H1 (cell line): Measurements from ENCODE around the gene AAR2. TPM values are rescaled to one million over a fixed set of nuclear protein-coding genes. Genes with fewer than 3 reads are reported as not detected.

Source experiments
- CTCF ChIA-PET: fragments of 300-600 bp; sonication (Branson Sonifier 250); formaldehyde crosslinking; loops from one replicate; lab custom pipeline; 2021; ENCODE audit not compliant: partially characterized antibody; lab: Charles Lee
- POLR2A ChIA-PET: fragments of 300-600 bp; sonication (Branson Sonifier 250); formaldehyde crosslinking; loops from one replicate; lab custom pipeline; 2021; ENCODE audit warnings: inconsistent platforms; ENCODE audit not compliant: partially characterized antibody; lab: Charles Lee
- DNase-seq, 2 experiments: peaks; one replicate each; pipeline versions ENCODE4 v3.0.0 to v3.0.0-alpha.2; 2010 to 2022; ENCODE audit warnings: low spot score in 2 of 2, low read depth in 1 of 2, mixed read lengths in 1 of 2
- FAIRE-seq: peaks from 2 replicates; lab custom pipeline; 2011; peaks lifted over from hg19 to GRCh38; lab: Jason Lieb, UNC
- H2AFZ ChIP-seq: 2 replicates; pipeline ENCODE4 v1.8.1; 2012; ENCODE audit warnings: low read length, inconsistent platforms
- H2AK5ac ChIP-seq: 2 replicates; pipeline ENCODE4 v1.6.1; 2013; ENCODE audit warnings: low read depth, low read length
- H2BK120ac ChIP-seq: replicated peaks from 2 replicates; pipeline ENCODE3; 2013; ENCODE audit warnings: low read depth, low read length, inconsistent platforms
- H2BK12ac ChIP-seq: 2 replicates; pipeline ENCODE4 v1.6.1; 2013; ENCODE audit warnings: low read depth, low read length
- H2BK15ac ChIP-seq: 2 replicates; pipeline ENCODE4 v1.6.1; 2013; ENCODE audit warnings: low read length
- H2BK20ac ChIP-seq: 2 replicates; pipeline ENCODE4 v1.6.1; 2013; ENCODE audit warnings: low read length
- H2BK5ac ChIP-seq: 2 replicates; pipeline ENCODE4 v1.6.1; 2013; ENCODE audit warnings: low read depth, low read length
- H3K14ac ChIP-seq: 2 replicates; pipeline ENCODE4 v1.6.1; 2013; ENCODE audit warnings: inconsistent platforms; ENCODE audit not compliant: insufficient read length
- H3K18ac ChIP-seq: 2 replicates; pipeline ENCODE4 v1.6.1; 2013; ENCODE audit warnings: low read length; ENCODE audit errors: extremely low read depth
- H3K23ac ChIP-seq: 2 replicates; pipeline ENCODE4 v1.6.1; 2013; ENCODE audit warnings: inconsistent platforms; ENCODE audit not compliant: insufficient read length
- H3K23me2 ChIP-seq: 2 replicates; pipeline ENCODE4 v1.6.1; 2013; ENCODE audit warnings: low read depth, low read length
- H3K27ac ChIP-seq: 2 replicates; pipeline ENCODE4 v1.6.1; 2011; ENCODE audit warnings: low read depth, low read length, inconsistent platforms
- H3K27me3 ChIP-seq, 4 experiments: replicated peaks in 1 of 4; 1 replicate in 1 of 4; 2 replicates in 3 of 4; pipeline versions ENCODE4 v1.6.1 to v1.8.1; 2011 to 2013; ENCODE audit warnings: low read length in 3 of 4, mild to moderate bottlenecking in 3 of 4, inconsistent platforms in 2 of 4, mixed read lengths in 2 of 4, moderate library complexity in 1 of 4; ENCODE audit not compliant: control insufficient read depth in 3 of 4, insufficient read depth in 3 of 4; ENCODE audit errors: extremely low read depth in 1 of 4
- H3K36me3 ChIP-seq, 4 experiments: 2 replicates each; pipeline versions ENCODE4 v1.6.1 to v1.8.1; 2011 to 2013; ENCODE audit warnings: mild to moderate bottlenecking in 4 of 4, low read length in 3 of 4, moderate library complexity in 2 of 4, control low read depth in 1 of 4, inconsistent platforms in 1 of 4; ENCODE audit not compliant: insufficient read depth in 4 of 4, control insufficient read depth in 2 of 4
- H3K4ac ChIP-seq: replicated peaks from 2 replicates; pipeline ENCODE3; 2013; ENCODE audit warnings: low read length, low read depth, mixed read lengths, inconsistent platforms; ENCODE audit not compliant: insufficient read length
- H3K4me1 ChIP-seq, 4 experiments: replicated peaks in 1 of 4; 1 replicate in 1 of 4; 2 replicates in 3 of 4; pipeline versions ENCODE4 v1.6.1 to v1.8.1; 2011 to 2013; ENCODE audit warnings: low read length in 3 of 4, inconsistent platforms in 2 of 4, mixed read lengths in 1 of 4; ENCODE audit not compliant: insufficient read depth in 4 of 4, control insufficient read depth in 3 of 4
- H3K4me2 ChIP-seq, 2 experiments: 2 replicates each; pipeline versions ENCODE4 v1.6.1 to v1.8.1; 2011 to 2013; ENCODE audit warnings: low read depth in 2 of 2, low read length in 2 of 2, control low read depth in 1 of 2, inconsistent platforms in 1 of 2, mild to moderate bottlenecking in 1 of 2; ENCODE audit not compliant: insufficient read depth in 1 of 2
- H3K4me3 ChIP-seq, 4 experiments: fragments of 200-600, 300-600 bp in 1 of 4; sonication (generic), shearing (Covaris generic), sonication (Bioruptor Twin) in 1 of 4; 2 replicates each; pipeline versions ENCODE4 v1.5.1 to v1.8.1; 2011 to 2016; ENCODE audit warnings: low read length in 4 of 4, low read depth in 3 of 4, control low read depth in 2 of 4, inconsistent platforms in 2 of 4, mild to moderate bottlenecking in 2 of 4, mixed read lengths in 1 of 4, moderate library complexity in 1 of 4; ENCODE audit not compliant: insufficient read depth in 2 of 4; ENCODE audit errors: extremely low read depth in 1 of 4
- H3K56ac ChIP-seq: replicated peaks from 2 replicates; pipeline ENCODE3; 2013; ENCODE audit warnings: low read depth, mild to moderate bottlenecking, mixed read lengths, low read length, inconsistent platforms; ENCODE audit not compliant: insufficient read length
- H3K79me1 ChIP-seq: 2 replicates; pipeline ENCODE4 v1.6.1; 2013; ENCODE audit warnings: low read depth, low read length, control low read depth
- H3K79me2 ChIP-seq, 2 experiments: 2 replicates each; pipeline versions ENCODE4 v1.6.1 to v1.8.1; 2012 to 2013; ENCODE audit warnings: low read length in 2 of 2, mild to moderate bottlenecking in 2 of 2, inconsistent platforms in 1 of 2; ENCODE audit not compliant: insufficient read depth in 2 of 2, control insufficient read depth in 1 of 2
- H3K9ac ChIP-seq, 4 experiments: replicated peaks in 1 of 4; 1 replicate in 1 of 4; 2 replicates in 3 of 4; pipeline versions ENCODE4 v1.6.1 to v1.8.1; 2011 to 2013; ENCODE audit warnings: low read depth in 3 of 4, low read length in 3 of 4, control low read depth in 2 of 4, mild to moderate bottlenecking in 2 of 4, moderate library complexity in 2 of 4, inconsistent platforms in 1 of 4; ENCODE audit errors: extremely low read depth in 1 of 4
- H3K9me3 ChIP-seq, 2 experiments: 2 replicates each; pipeline versions ENCODE4 v1.6.1 to v1.8.1; 2012 to 2013; ENCODE audit warnings: mild to moderate bottlenecking in 2 of 2, moderate library complexity in 2 of 2, control low read depth in 1 of 2, inconsistent platforms in 1 of 2, low read depth in 1 of 2, low read length in 1 of 2, mixed read lengths in 1 of 2; ENCODE audit not compliant: insufficient read depth in 2 of 2
- H4K20me1 ChIP-seq, 2 experiments: replicated peaks in 1 of 2; 2 replicates each; pipeline versions ENCODE3 to v1.8.1; 2011 to 2013; ENCODE audit warnings: inconsistent platforms in 2 of 2, low read length in 2 of 2, mild to moderate bottlenecking in 1 of 2; ENCODE audit not compliant: insufficient read depth in 2 of 2, control insufficient read depth in 1 of 2
- H4K5ac ChIP-seq: 2 replicates; pipeline ENCODE4 v1.6.1; 2013; ENCODE audit warnings: low read length, low read depth, mixed read lengths, inconsistent platforms; ENCODE audit not compliant: insufficient read length
- H4K8ac ChIP-seq: 2 replicates; pipeline ENCODE4 v1.8.0; 2013; ENCODE audit warnings: mild to moderate bottlenecking, moderate library complexity, low read length, inconsistent platforms; ENCODE audit not compliant: insufficient read depth; ENCODE audit errors: extremely low read depth
- H4K91ac ChIP-seq: replicated peaks from 2 replicates; pipeline ENCODE3; 2013; ENCODE audit warnings: low read length, mixed read lengths, inconsistent platforms; ENCODE audit not compliant: insufficient read length
- MAFK ChIP-seq: IDR thresholded peaks from 2 replicates; pipeline ENCODE4 v1.6.1; 2012; ENCODE audit warnings: low read depth, mild to moderate bottlenecking, improper control_type of control experiment, low read length
- TAF7 ChIP-seq: optimal IDR thresholded peaks from 2 replicates; pipeline ENCODE3; 2011; ENCODE audit warnings: low read depth, mild to moderate bottlenecking, inconsistent platforms, low read length, moderate library complexity, borderline replicate concordance
- WGBS, 2 experiments: shearing (Covaris generic) in 1 of 2; methylation state at CpG; one replicate each; pipeline versions ENCODE4 v1.1.6 to v1.1.7; 2013 to 2015; ENCODE audit warnings: low lambda C conversion rate in 2 of 2, mixed read lengths in 2 of 2, inconsistent platforms in 1 of 2, low coverage in 1 of 2, missing lambda C conversion rate in 1 of 2; ENCODE audit not compliant: insufficient replicate concordance in 2 of 2, insufficient coverage in 1 of 2, insufficient read length in 1 of 2; ENCODE audit errors: extremely low coverage in 1 of 2, missing lambda C conversion rate in 1 of 2; 5-methylcytosine and 5-hydroxymethylcytosine counted together
- polyA plus RNA-seq, 7 experiments: library from polyadenylated mRNA; depleted of rRNA in 3 of 7; stranded (reverse) in 5 of 7; unstranded in 2 of 7; fragments of >200 nt in 5 of 7; fragments of 200-250 nt in 2 of 7; gene quantifications; 1 replicate in 5 of 7; 2 replicates in 1 of 7; 4 replicates in 1 of 7; pipeline versions ENCODE4 v1.2.1 to v1.2.3, GENCODE V29; 2011 to 2013; ENCODE audit warnings: missing spikeins in 2 of 7, mixed read lengths in 2 of 7
- total RNA-seq: library from RNA; stranded (reverse); fragmentation: NEBNext Ultra II Directional; extraction: Animal tissue kit (Norgen Biotek cat#: 25700); gene quantifications from 2 replicates; pipeline ENCODE4 v1.2.1, GENCODE V29; 2021

AAR2 gene
- total and polyA plus RNA-seq, 2 of the 8 experiments (the other 6 are each of a cell fraction or from before 2014, with no cell fraction given): 25.5 to 36.1 TPM

DNA sequence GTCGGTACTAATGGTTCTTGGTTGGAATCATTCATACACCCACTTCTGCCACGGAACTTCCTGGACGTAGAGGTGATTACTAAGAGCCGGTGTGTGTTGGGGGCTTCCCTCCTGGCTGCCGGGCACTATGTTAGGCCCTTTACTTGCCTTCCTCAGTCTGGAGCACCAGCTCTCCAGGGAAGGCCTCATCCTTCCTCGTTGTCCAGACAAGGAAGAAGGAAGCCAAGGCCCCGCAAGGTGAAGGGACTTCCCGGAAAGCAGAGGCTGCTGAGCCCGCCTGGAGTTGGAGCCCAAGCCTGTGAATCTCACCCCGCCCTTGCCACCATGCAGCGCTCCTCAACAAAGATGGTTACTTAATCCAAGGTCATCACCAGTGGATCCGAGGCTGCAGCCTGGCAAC lies 26.2 kb downstream of the AAR2 start:
- Histone ChIP-seq H2BK120ac (no peak overlapping the region), H3K36me3 (no peaks in the 10 kb centered on the region), H3K27ac (no peak overlapping the region), H4K20me1 (peaks cover 0 to 2% of the 10 kb centered on the region in 2 experiments), H3K9me3 (no peaks in the 10 kb centered on the region), H3K14ac (no peak overlapping the region), H3K27me3 (no peaks in the 10 kb centered on the region), H2BK15ac (no peak overlapping the region), H3K4me2 (no peak overlapping the region), H4K8ac (no peak overlapping the region), H2BK20ac (no peak overlapping the region), H4K91ac (no peak overlapping the region), H3K18ac (no peak overlapping the region), H3K23me2 (no peaks in the 10 kb centered on the region), H2AFZ (no peak overlapping the region), H2BK12ac (no peak overlapping the region), H3K4me3 (no peak overlapping the region), H3K4me1 (peaks cover 7 to 10% (median 8%) of the 10 kb centered on the region in 4 experiments; a peak in 5 of 7 replicates), H3K4ac (no peak overlapping the region), H3K9ac (no peak overlapping the region; a peak in 1 of 7 replicates), H3K79me1 (no peaks in the 10 kb centered on the region), H4K5ac (no peak overlapping the region), H3K79me2 (no peaks in the 10 kb centered on the region), H2AK5ac (no peak overlapping the region), H3K56ac (no peak overlapping the region), H2BK5ac (no peak overlapping the region), H3K23ac (no peak overlapping the region)
- ChIA-PET POLR2A (no interaction called here), CTCF (interaction anchor here (0.8 kb wide), 1 partner anchor 229 kb away, joined by 3 read pairs; no protein-coding TSS in a partner anchor)
- 92% methylated on average over 10 of the region's 12 CpGs; no CpG with 5 or more reads in 1 of the 2 experiments for WGBS, 2 experiments
- FAIRE-seq (no peak), DNase-seq (no peak)
- no peak for TF ChIP-seq TAF7
- TF ChIP-seq MAFK: no peak
